LNCaP clone FGC (cell line): ENCODE results near the gene COL12A1.

ENCODE experiments used
- DNase-seq: peaks from one replicate; pipeline ENCODE4 v3.0.0-alpha.2; 2011; ENCODE audit warnings: low read depth
- H3K4me3 ChIP-seq: 2 replicates; pipeline ENCODE4 v1.5.1; 2011; ENCODE audit warnings: mild to moderate bottlenecking, low read depth, low read length, control low read depth
- TF ChIP-seq, protein P1 (sequence below): IDR thresholded peaks from 2 replicates; pipeline ENCODE4 v1.5.1; 2012; ENCODE audit warnings: mild to moderate bottlenecking; ENCODE audit not compliant: control insufficient read depth, insufficient read depth; ENCODE audit errors: extremely low read depth

COL12A1 gene

DNA sequence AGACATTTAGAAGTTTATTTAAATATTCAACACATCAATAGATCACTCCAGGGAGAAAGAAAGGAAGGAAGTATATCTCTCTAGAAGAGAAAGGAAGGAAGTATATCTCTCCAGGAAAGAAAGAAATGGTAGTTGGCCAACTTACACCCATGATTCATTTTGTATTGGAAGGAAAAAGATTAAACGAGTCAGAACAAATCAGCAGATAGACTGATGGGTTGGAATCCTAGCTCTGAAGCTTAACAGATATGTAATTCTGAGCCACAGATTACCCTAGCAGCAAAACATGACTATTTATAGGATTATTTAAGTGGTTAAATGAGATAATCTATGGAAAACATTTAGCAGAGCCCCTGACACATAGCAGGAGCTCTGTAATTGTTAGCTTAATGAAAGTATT is 27.1 kb downstream of the COL12A1 start:
- no peak overlapping the region for H3K4me3 ChIP-seq
- TF ChIP-seq, protein P1, sequence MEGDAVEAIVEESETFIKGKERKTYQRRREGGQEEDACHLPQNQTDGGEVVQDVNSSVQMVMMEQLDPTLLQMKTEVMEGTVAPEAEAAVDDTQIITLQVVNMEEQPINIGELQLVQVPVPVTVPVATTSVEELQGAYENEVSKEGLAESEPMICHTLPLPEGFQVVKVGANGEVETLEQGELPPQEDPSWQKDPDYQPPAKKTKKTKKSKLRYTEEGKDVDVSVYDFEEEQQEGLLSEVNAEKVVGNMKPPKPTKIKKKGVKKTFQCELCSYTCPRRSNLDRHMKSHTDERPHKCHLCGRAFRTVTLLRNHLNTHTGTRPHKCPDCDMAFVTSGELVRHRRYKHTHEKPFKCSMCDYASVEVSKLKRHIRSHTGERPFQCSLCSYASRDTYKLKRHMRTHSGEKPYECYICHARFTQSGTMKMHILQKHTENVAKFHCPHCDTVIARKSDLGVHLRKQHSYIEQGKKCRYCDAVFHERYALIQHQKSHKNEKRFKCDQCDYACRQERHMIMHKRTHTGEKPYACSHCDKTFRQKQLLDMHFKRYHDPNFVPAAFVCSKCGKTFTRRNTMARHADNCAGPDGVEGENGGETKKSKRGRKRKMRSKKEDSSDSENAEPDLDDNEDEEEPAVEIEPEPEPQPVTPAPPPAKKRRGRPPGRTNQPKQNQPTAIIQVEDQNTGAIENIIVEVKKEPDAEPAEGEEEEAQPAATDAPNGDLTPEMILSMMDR: no peak
- DNase-seq: no peak

DNA sequence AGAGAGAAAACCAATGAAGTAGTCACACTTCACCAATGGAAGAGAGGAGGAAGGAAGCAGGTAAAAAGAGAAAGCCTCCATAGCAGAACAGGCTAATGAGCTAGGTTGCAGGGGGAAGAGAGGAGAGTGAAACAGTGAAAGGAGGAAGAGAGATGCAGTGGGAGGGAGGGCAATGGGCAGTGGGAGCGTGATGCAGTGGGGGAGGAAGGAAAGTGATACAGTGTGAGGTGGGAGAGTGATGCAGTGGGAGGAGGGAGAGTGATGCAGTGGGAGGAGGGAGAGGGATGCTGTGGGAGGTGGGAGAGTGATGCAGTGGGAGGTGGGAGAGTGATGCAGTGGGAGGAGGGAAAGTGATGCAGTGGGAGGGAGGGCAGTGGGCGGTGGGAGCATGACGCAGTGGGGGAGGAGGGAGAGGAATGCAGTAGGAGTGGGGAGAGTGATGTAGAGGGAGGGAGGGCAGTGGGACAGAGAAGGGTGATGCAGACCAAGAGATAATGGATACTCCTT is 29.7 kb downstream of the COL12A1 start:
- H3K4me3 ChIP-seq: no peak overlapping the region
- TF ChIP-seq, protein P1: no peak
- DNase-seq: no peak

- no peak overlapping the region for H3K4me3 ChIP-seq
- no peak for DNase-seq
- TF ChIP-seq, protein P1: no peak
These were observed 33.9 kb downstream of the COL12A1 start for GRCh38 chr6:75171986-75172385.

DNA sequence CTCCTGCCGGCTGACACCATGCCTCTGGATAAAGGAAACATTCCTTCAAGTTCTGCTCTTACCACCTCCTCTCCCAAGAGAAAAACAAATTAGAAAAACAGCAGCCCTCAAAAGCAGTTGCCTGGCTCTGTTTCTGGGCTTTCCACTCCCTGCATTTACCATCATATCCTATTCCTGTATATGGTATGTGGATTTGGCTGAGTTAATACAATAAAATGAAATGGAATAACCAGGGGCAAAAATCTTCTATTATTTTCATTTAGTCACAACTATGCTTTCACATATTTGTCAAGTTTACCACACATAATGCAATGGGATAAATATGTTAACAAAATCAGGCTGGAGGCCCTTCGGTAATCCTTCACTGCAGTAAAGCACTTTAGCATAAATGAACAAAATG is 34.3 kb downstream of the COL12A1 start:
- no peak overlapping the region for H3K4me3 ChIP-seq
- TF ChIP-seq, protein P1: no peak
- DNase-seq: no peak

DNA sequence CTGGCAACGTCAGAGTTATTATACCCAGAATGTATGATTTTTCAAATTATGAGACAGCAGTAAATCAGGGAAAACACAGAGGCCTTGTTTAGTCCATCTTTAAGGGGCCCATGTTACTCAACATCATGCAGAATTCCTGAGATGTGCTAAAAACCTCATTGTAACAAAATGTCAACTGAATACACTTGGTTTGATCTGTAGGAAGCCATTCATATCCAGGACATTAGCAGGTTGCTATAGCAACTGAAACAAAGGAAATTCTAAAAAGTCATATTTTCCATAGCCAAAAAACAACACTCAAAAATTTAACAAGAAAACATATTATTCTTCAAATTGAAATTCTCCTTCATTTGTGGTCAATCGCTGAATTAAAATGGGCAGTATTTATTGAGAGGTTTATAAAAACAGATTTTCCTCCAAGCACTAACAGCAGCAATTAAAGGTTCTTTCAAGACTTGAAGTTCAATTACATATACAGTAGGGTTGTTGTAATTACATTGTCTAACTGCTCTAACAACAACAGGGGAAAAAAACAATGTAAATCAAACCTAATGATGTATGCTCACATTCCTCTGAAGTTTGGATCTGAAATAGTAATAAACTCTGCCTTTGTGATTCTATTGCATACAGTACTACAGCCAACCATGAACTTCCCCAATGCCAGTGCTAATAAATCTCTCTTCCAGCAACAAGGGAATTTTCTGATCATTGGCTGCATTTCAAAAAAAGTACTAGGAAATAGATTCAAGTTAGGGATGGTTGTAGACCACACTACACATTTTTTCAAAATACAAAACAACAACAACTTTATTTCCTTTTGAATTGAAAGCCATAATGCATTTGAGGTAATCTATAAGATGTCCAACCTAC is 34.9 kb downstream of the COL12A1 start:
- DNase-seq: no peak
- TF ChIP-seq, protein P1: no peak
- no peak overlapping the region for H3K4me3 ChIP-seq

GRCh38 chr6:75169689-75170586 is 35.9 kb downstream of the COL12A1 start:
- TF ChIP-seq, protein P1: no peak
- DNase-seq: no peak
- no peak overlapping the region for H3K4me3 ChIP-seq
